Nephron progenitor cell (in vitro differentiated cells): ENCODE data around the gene EXT2.

Experiments used
- DNase-seq: peaks from one replicate; pipeline ENCODE4 v3.0.0; 2021
- H3K27ac Mint-ChIP-seq: 2 replicates; pipeline ENCODE4 v1.8.0; 2021; ENCODE audit warnings: mild to moderate bottlenecking, moderate library complexity, mixed read lengths
- H3K27me3 Mint-ChIP-seq: 2 replicates; pipeline ENCODE4 v1.8.0; 2021; ENCODE audit warnings: mild to moderate bottlenecking, low read depth, mixed read lengths; ENCODE audit not compliant: poor library complexity
- H3K36me3 Mint-ChIP-seq: 2 replicates; pipeline ENCODE4 v1.8.0; 2021; ENCODE audit warnings: low read depth, mixed read lengths
- H3K4me1 Mint-ChIP-seq: 2 replicates; pipeline ENCODE4 v1.8.0; 2021; ENCODE audit warnings: mixed read lengths
- H3K4me3 Mint-ChIP-seq: 2 replicates; pipeline ENCODE4 v1.8.0; 2021; ENCODE audit warnings: mild to moderate bottlenecking, moderate library complexity, mixed read lengths
- H3K9me3 Mint-ChIP-seq: 2 replicates; pipeline ENCODE4 v1.8.0; 2021; ENCODE audit warnings: mild to moderate bottlenecking, moderate library complexity, mixed read lengths
- TF ChIP-seq, protein P1 (sequence below): fragments of 200-600 bp; sonication (generic); IDR thresholded peaks from 2 replicates; pipeline ENCODE4 v1.5.0; 2021; ENCODE audit warnings: antibody characterized with exemption

EXT2 gene

DNA sequence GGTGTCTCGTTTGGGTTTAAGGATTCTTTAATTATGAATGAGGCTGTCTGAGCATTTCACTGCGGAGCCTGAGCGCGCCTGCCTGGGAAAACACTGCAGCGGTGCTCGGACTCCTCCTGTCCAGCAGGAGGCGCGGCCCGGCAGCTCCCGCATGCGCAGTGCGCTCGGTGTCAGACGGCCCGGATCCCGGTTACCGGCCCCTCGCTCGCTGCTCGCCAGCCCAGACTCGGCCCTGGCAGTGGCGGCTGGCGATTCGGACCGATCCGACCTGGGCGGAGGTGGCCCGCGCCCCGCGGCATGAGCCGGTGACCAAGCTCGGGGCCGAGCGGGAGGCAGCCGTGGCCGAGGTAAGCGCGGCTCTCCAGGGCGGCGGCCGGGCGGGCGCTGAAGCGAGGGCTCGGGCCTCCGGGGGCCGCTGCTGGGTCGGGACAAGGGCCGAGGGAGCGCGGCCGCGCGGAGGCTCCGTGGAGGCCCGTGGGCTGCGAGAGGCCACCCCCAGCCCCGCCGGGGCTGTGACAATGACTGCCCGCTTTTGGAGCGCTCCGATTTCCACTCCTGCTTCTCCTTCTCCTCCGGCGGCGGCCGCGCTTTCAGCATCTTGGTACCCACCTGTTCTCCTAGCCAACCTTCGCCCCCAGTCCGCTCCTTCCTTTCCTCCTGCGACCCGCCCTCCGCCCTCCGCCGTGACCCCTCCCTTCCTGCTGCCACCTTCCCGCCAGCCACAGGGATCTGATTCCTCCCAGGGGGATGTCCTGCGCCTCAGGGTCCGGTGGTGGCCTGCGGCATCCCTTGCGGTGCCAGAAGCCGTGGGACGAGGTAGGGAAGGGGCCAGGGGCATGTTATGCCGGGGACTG lies at the start of gene EXT2:
Gene EXT2 (plus strand): TSS at position 173 of the 854 bp plus-strand sequence. CDS start 12,035 bp downstream, outside the sequence.
- Mint-ChIP-seq H3K27me3 (peaks cover 40% of the 10 kb centered on the region), H3K4me3 (peak within 1 kb of the TSS; percentile 86), H3K4me1 (peaks cover 24% of the 10 kb centered on the region), H3K27ac (no peak within 1 kb of the TSS), H3K9me3 (peaks cover 4% of the 10 kb centered on the region), H3K36me3 (peaks cover 20% of the 10 kb centered on the region)
- TF ChIP-seq, protein P1, sequence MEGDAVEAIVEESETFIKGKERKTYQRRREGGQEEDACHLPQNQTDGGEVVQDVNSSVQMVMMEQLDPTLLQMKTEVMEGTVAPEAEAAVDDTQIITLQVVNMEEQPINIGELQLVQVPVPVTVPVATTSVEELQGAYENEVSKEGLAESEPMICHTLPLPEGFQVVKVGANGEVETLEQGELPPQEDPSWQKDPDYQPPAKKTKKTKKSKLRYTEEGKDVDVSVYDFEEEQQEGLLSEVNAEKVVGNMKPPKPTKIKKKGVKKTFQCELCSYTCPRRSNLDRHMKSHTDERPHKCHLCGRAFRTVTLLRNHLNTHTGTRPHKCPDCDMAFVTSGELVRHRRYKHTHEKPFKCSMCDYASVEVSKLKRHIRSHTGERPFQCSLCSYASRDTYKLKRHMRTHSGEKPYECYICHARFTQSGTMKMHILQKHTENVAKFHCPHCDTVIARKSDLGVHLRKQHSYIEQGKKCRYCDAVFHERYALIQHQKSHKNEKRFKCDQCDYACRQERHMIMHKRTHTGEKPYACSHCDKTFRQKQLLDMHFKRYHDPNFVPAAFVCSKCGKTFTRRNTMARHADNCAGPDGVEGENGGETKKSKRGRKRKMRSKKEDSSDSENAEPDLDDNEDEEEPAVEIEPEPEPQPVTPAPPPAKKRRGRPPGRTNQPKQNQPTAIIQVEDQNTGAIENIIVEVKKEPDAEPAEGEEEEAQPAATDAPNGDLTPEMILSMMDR: peak; percentile 87
- DNase-seq: peak; percentile 94

DNA sequence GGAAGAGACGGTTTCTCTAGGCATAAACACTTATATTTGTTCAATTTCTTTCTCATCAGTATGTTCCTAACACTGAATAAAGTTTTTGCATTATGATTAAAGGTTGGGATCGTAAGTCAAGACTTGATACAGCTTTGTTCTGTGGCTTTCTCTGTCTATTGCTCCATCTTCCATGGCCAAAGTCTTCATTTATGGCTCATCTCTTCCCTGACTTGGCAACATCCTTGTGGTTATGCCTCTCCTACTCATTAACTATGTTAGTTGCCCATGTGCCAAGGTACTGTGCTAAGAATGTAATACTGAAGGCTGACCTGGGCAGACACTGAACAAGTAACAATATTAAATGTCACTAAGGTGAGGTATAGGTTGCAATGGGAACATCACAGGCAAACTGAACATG lies 49.3 kb upstream of the EXT2 start:
- DNase-seq: no peak
- Mint-ChIP-seq H3K4me3 (no peak overlapping the region), H3K27ac (no peak overlapping the region), H3K9me3 (peaks cover 5% of the 10 kb centered on the region), H3K4me1 (no peaks in the 10 kb centered on the region), H3K27me3 (peaks cover 26% of the 10 kb centered on the region), H3K36me3 (no peaks in the 10 kb centered on the region)
- TF ChIP-seq, protein P1: no peak

DNA sequence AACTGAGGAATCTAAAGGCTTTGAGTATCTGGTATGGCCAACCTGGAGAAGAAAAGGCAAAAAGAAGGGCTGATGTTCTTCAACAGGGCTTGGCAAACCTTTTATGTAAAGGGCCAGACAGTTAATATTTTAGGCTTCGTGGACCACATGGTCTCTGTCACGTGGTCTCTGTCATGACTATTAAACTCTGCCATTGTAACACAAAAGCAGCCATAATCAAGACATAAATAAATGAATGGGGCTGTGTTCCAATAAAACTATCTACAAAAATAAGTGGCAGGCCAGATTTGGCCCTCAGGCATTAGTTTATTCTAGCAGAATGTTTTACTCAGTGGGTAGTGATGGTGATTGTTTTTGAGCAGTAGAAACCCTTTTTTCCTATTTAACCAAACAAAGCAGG lies 48.2 kb upstream of the EXT2 start:
- Mint-ChIP-seq H3K9me3 (no peaks in the 10 kb centered on the region), H3K27me3 (peaks cover 26% of the 10 kb centered on the region), H3K36me3 (no peaks in the 10 kb centered on the region), H3K27ac (no peak overlapping the region), H3K4me3 (no peak overlapping the region), H3K4me1 (no peaks in the 10 kb centered on the region)
- TF ChIP-seq, protein P1: no peak
- no peak for DNase-seq

DNA sequence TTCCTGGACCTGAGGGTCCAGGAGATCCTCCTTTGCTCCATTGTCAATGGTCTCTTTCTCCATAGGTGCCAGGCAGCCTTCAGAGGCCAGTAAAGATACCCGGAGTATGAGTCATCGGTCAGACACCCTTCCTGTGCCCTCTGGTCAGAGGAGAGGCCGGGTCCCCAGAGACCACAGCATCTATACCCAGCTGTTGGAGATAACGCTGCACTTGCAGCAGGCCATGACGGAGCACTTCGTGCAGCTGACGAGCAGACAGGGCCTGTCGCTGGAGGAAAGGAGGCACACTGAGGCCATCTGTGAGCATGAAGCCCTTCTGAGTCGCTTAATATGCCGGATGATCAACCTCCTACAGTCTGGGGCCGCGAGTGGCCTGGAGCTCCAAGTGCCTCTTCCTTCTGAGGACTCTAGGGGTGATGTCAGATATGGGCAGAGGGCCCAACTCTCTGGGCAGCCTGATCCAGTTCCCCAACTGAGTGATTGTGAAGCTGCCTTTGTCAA lies 47.5 kb upstream of the EXT2 start, which contains the start of gene ACCSL:
Gene ACCSL (plus strand): TSS at position 51 of the 501 bp plus-strand sequence. CDS start 56 bp downstream, at position 107.
- Mint-ChIP-seq H3K9me3 (no peaks in the 10 kb centered on the region), H3K36me3 (no peaks in the 10 kb centered on the region), H3K27ac (no peak within 1 kb of the TSS), H3K27me3 (peaks cover 24% of the 10 kb centered on the region), H3K4me1 (no peaks in the 10 kb centered on the region), H3K4me3 (no peak within 1 kb of the TSS)
- TF ChIP-seq, protein P1: no peak
- no peak for DNase-seq

DNA sequence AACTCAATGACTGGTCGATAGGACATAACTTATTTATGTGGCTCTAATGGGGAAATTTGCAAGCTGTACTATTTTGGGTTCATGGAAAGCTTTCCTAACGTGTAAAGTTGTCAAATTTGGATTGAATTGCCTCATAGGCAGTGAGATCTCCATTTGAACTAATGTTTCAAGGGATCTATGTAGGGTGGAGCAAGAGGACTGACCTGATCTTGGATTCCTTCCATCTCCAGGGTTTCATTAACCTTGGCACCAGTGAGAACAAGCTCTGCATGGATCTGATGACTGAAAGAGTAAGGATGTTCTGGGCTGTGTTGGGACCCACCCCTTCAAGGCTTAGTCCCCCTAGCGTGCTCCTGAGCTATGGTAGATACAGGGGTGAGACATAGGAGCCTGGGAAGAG lies 45.6 kb upstream of the EXT2 start:
- Mint-ChIP-seq H3K4me1 (no peaks in the 10 kb centered on the region), H3K36me3 (no peaks in the 10 kb centered on the region), H3K27ac (no peak overlapping the region), H3K9me3 (no peaks in the 10 kb centered on the region), H3K4me3 (no peak overlapping the region), H3K27me3 (peaks cover 17% of the 10 kb centered on the region)
- TF ChIP-seq, protein P1: no peak
- no peak for DNase-seq
